HG03135 (cell line): Measurements from ENCODE around the gene APCS.

ENCODE experiments used
- ATAC-seq: cut with Tn5 transposase; IDR thresholded peaks from one replicate; pipeline ENCODE4 v1.9.1; 2021; ENCODE audit warnings: mild to moderate bottlenecking, moderate library complexity; ENCODE audit not compliant: unreplicated experiment

APCS gene

GRCh38 chr1:159587461-159587951, at the start of gene APCS:
Gene APCS, plus strand, starts transcription at chr1:159587826. Its CDS starts 96 bp downstream, at chr1:159587922.
- no peak for ATAC-seq

GRCh38 chr1:159548126-159548525, 39.5 kb upstream of the APCS start:
- no peak for ATAC-seq

GRCh38 chr1:159554261-159554660, 33.4 kb upstream of the APCS start:
- no peak for ATAC-seq

DNA sequence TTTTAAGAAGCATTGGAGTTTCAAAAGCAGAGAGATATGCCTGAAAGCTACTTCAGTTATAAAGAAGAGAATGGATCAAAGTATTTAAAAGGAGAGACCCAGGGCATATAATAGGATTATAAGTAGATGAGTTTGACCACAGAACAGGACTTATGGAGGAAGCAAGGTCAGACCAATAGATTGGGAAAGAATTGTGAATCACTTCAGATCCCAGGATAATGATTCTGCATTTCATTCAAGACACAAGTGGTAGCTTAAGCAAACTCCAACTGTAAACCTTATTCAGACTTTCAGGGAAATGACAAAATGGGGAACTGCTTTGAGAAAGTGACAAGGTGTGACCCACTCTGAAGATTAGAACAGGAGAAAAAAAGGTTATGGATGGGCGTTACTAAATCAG, 32.9 kb upstream of the APCS start:
- ATAC-seq = no peak

- no peak for ATAC-seq
These were observed 30.7 kb upstream of the APCS start for GRCh38 chr1:159556931-159557369.

DNA sequence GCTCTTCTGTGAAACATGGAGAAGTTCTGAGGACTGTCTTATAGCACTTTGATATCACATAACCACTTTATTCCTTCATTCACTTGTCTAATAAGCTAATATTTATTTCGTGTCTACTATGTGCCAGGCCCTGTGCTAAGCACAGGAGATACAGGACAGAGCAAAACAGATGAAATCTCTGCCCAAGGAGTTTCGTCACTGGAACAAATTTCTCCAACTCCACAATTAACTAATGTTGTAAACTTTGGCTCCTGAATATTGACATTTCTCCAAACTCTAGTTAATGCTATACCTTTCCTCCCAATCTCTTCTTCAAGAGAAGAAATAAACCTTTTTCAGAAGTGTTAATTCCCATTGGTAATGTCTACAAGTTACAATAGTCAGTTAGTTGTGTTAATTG, 27.0 kb upstream of the APCS start:
- ATAC-seq = no peak

DNA sequence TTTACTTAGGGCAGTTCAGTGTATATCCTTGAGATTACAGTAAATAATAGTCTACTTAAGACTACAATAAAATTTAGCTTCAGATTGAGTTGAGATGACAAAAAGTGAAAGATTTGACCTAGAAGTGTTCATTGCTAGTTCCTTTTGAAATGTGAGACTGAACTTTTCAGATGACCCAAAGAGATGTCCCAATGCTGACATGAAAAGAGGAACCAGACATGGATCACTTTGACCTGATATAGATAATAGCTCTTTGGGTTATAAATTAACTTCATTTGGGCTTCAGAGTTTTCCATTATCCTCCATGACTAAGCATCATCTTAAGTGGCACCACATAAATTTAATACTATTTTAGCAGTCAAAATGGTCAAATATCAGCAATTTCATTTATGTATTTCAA, 26.1 kb upstream of the APCS start:
- ATAC-seq = no peak

DNA sequence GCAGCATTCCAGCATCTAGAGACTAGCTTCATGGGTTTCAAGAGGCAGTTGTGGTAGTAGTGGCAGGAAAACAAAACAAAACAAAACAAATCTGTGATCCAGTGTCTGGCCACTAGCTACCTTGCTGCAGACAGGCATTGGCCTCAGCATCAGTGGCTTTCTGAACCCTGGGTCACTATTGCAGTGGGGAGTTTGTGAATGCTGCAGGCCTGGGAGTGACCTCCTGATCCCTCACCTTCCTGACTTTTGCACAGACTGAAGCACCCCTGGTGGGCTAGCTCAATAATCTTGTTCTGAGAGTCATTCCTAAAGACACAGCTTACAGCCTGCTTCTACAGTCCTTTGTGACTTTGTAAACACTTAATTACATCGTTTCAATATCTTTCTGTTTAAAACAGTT, 24.9 kb upstream of the APCS start:
- no peak for ATAC-seq

- no peak for ATAC-seq
These were observed 10.2 kb upstream of the APCS start for GRCh38 chr1:159577446-159577845.

DNA sequence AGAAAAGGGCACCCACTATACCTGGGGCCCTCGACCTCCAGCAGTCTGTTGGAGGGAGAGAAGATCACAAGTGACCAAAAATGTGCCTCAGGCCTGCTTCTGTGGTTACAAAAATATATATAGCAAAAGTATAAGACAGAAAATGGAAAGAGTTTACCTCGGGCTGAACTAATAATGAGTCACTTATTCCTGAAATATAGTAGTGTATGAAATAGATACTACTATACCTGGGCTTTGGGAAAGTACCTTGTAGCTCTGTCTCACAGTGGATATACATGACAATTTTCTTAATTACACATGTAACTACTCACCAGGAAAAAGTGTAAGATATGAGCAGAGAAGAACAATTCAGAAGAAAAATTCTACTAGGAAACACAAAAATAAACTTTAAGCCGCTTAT, 7.3 kb upstream of the APCS start:
- ATAC-seq = peak; percentile 58

DNA sequence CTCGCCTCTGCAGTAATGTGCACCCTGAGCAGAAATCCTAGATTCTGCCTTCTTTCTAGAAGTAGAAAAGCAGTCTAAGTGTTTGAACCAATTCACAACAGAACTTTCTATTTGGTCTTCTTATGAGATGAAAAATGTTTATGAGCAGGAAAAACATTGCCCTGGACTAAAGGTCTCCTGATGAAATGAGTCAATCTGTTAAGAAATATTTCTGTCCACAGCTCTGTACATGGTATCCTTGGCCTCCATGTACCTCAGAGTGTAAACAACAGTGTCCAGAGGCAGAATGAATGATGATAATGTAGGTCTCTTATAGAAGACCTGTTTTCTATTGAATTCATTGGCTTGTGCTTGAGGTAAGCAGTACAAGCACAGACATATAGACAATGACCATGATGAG, 6.2 kb upstream of the APCS start:
- ATAC-seq = no peak

- no peak for ATAC-seq
These were observed 3.1 kb upstream of the APCS start for GRCh38 chr1:159584536-159584935.

DNA sequence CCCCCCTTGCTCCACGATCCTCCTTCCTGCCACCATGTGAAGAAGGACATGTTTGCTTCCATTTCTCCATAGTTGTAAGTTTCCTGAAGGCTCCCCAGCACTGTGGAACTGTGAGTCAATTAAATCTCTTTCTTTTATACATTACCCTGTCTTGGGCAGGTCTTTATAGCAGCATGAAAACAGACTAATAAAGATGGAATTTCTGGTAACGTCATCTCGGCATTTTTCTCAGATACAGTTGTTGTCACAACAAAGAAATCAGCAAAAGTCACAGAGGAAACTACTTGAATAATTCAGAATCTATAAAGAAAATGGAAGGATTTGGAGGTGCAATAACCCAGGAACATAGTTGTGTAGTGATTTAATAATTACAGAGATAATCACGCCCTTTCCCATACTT, 4.4 kb downstream of the APCS start:
- ATAC-seq = no peak

DNA sequence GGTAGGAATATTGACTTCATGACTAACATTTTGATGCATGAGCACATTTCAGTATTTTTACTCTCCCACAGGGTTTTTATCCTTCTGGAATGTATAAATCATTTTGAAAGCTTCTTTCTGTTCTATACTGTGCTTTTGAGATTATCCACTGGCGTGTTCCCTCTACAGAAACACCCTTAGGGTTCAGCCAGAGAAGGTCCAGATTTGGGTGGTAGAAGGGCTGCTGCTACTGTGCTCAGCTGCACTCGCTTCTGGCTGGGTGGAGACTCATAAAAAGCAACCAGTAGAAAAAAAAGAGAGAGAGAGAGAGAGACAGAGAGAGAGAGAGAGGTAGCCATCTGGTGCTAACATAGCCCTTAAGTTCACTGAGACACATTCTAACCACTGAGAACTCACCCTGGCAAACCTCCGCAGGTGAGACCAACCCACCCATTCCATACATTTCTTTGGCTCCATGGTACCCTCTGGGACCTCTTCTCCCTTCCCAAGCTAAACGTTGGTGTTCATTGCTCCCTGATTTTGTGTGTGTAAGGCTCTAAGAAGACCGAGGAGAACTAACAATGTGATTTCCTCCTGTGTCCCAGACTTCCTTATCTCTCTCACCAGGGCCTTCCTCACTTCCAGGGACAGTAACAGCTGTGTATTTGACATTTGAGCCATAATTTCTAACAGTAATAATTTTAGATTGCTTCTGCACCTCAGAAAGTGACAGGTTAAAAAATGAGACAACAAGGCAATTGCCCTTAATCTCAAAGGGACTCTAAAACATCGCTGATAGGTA, 7.2 kb downstream of the APCS start:
- no peak for ATAC-seq

DNA sequence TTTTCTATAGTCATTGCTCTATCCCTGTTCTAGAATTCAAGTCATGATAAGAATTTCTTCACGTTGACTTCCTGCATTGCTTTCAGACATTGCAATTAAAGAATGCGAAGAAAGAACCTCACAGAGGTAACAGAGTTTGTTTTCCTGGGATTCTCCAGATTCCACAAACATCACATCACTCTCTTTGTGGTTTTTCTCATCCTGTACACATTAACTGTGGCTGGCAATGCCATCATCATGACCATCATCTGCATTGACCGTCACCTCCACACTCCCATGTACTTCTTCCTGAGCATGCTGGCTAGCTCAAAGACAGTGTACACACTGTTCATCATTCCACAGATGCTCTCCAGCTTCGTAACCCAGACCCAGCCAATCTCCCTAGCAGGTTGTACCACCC, 10.6 kb downstream of the APCS start:
- no peak for ATAC-seq

DNA sequence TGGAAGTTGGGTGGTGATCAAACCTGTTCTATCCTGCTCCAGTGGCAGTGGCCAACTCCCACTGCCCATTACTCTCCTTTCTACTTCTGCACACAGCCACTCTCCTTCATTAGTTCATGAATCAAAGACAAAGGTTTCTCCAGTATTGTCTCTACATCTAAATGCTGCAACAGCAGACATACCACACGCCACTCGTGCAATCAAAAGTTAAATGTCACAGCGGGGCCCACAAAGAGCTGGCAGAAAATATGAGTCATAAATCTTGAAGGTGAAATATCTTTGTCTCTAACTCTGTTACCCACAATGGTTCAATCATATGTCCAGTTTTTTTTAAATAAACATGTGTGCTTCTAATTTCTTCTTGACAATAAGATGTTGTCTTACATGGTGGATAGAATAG, 13.3 kb downstream of the APCS start:
- no peak for ATAC-seq

GRCh38 chr1:159602501-159602999, 14.9 kb downstream of the APCS start:
- ATAC-seq = no peak

- ATAC-seq = no peak
These were observed 24.7 kb downstream of the APCS start for GRCh38 chr1:159612211-159612885.

DNA sequence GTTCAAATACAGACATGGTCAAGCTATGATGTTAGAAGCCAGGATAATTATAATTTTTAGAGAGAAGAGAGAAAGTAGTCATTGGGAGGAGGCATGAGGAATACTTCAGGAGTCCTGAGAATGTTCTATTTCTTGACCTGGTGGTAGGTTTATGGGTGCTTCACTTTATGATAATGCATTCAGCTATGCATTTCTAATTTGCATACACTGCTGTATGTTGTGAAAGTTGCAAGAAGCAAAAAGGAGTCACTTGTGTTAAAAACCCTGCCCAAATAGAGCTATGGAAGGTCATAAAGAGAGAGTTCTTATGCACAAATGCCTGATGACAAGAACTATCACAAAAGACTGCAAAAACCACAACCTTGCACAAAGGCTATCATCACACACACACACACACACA, 45.3 kb downstream of the APCS start:
- no peak for ATAC-seq
